ENCODE measurements around the gene VWA3B.

DNA sequence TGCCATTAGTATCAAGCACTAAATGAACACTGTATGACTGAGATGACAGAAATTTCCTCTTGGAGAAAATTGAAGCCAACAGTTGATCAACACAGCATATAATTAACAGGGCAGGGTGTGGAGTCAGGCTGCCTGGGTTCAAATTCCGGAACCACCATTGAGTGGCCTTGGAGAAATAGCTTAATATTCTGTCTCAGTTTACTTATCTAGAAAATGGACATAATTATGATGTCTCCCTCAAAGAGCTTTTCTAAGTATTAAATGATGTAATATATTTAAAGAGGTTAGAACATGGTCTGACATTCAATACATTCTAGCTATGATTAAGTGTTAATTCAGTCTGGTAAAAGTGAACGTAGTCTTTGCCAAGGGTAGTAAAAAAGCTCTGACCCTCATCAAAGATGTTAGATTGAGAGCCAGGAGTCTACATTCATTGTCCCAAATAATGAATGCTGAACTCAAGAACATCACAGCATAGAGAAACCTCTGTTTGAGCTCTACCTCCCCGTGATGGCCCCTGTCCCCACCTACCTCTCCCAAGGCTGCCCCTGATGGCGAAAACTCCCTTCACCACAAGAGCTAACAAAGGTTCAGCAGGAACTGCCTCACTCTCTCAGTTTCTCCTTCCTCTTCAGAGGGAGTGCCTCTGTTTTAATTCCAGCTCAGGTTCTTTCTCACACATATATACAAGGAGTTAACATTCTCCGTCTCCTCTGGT lies 2.7 kb upstream of the VWA3B start:
- TF ChIP-seq, protein P1, sequence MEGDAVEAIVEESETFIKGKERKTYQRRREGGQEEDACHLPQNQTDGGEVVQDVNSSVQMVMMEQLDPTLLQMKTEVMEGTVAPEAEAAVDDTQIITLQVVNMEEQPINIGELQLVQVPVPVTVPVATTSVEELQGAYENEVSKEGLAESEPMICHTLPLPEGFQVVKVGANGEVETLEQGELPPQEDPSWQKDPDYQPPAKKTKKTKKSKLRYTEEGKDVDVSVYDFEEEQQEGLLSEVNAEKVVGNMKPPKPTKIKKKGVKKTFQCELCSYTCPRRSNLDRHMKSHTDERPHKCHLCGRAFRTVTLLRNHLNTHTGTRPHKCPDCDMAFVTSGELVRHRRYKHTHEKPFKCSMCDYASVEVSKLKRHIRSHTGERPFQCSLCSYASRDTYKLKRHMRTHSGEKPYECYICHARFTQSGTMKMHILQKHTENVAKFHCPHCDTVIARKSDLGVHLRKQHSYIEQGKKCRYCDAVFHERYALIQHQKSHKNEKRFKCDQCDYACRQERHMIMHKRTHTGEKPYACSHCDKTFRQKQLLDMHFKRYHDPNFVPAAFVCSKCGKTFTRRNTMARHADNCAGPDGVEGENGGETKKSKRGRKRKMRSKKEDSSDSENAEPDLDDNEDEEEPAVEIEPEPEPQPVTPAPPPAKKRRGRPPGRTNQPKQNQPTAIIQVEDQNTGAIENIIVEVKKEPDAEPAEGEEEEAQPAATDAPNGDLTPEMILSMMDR (IDR thresholded peaks at IDR 0.05), result no peak
- no peak for TF ChIP-seq POLR2A (IDR thresholded peaks at IDR 0.05)
